GM21723 (cell line): ENCODE data around the gene GIPC1.
"Not testable (repeated sequence)": the region's sequence is repeated elsewhere in the genome, so short reads cannot be mapped to it uniquely, and the experiment has no call there.

Source experiments
- ATAC-seq: cut with Tn5 transposase; IDR thresholded peaks from one replicate; pipeline ENCODE4 v1.9.1; 2021; ENCODE audit warnings: mild to moderate bottlenecking, moderate library complexity; ENCODE audit not compliant: unreplicated experiment

The GIPC1 gene

DNA sequence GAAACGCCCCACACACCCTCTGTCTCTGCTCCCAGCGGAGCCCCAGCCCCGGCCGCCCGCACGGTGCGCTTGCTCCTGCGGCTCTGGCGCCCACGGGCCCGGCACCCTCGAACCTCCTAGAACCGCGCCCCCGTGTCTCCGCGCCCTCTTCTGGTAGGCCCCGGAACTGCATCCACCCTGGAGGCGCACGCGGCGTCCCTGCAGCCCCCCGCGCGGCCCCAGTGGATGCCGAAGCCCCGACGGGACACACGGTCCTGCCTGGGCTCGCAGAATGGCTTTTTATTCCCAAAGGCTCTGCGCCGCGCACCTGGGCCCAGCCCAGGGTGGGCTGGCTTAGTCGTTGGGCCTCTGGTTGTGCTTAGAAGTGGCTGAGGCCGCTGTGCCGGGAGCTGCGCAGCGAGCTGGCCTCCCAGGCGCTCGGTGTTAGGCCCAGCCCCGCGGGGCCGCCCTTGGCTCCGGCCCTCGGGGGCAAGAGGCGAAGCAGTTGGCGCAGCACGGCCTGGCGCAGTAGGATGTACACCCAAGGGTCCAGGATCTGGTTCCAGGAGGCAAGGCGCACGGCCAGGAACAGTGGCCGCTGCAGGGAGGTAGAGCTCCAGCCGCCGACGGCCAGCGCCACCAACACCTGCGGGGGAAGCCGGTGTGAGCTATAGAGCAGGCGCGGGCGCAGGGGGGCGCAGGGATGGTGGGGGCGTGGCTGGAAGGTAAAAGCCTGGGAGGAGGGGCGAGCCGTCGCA, 23.6 kb downstream of the GIPC1 start:
- ATAC-seq: no peak

DNA sequence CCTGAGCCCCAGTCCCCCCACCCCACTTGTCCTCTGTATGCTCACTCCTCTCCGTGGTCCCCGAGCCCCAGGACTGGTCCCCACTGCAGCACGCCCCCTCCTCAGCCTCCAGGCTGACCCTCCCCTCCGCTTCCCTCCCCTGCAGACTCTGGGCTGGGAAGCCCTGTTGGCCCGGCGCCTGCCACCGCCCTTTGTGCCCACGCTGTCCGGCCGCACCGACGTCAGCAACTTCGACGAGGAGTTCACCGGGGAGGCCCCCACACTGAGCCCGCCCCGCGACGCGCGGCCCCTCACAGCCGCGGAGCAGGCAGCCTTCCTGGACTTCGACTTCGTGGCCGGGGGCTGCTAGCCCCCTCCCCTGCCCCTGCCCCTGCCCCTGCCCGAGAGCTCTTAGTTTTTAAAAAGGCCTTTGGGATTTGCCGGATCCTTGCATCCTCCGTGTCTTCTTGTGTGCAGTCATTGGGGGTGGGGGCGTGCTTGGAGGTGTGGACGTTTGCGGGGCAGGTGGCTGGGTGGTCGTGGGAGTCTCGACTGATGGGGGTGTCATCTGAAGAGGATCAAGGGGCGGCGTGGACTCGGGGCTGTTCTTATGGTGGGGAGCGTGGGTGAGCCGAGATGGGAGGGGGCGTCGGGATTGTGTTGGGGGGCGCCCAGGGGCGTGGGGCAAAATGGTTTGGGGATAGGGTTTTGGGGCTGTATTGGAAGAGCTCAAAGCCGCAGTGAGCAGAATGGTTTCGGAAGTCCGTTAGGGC, 24.3 kb downstream of the GIPC1 start:
- no peak for ATAC-seq

DNA sequence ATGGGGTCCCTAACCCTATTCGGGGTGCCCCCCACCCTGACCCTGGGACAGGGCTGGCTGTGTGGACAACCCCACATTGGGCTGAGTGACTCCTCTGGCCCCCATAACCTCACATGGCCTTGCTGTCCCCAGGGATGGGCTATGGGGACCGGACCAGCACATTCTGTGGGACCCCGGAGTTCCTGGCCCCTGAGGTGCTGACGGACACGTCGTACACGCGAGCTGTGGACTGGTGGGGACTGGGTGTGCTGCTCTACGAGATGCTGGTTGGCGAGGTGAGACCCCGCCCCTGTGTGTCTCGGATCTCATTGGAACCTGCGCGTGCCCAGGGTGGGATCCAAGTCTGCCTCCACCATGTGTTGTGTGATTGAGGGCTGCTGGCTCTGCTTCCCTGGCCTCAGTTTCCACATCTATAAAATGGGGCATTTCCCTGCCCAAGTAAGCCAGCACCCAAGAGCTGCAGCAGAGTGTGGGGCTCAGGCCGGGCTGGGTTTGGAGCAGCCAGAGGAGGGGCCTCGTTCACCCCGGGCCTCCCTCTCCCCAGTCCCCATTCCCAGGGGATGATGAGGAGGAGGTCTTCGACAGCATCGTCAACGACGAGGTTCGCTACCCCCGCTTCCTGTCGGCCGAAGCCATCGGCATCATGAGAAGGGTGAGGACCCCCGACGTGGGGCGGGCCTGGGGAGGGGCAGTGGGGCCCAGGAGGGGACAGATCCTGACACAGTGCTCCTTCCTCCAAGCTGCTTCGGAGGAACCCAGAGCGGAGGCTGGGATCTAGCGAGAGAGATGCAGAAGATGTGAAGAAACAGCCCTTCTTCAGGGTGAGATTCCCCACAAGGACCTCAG, 25.7 kb downstream of the GIPC1 start:
- ATAC-seq: no peak

DNA sequence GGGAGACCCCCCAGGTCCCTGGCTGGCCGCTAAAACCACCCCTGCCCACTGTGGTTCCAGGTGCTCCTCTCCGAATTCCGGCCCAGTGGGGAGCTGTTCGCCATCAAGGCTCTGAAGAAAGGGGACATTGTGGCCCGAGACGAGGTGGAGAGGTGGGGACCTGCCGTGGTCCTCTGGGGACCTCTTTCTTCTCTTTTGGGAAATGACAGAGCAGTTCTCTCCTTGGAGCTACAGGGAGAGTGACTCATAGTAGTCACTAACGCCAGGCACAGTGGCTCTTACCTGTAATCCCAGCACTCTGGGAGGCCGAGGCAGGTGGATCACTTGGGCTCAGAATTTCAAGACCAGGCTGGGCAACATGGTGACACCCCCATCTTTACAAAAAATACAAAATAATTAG, 28.1 kb downstream of the GIPC1 start:
- ATAC-seq: no peak

DNA sequence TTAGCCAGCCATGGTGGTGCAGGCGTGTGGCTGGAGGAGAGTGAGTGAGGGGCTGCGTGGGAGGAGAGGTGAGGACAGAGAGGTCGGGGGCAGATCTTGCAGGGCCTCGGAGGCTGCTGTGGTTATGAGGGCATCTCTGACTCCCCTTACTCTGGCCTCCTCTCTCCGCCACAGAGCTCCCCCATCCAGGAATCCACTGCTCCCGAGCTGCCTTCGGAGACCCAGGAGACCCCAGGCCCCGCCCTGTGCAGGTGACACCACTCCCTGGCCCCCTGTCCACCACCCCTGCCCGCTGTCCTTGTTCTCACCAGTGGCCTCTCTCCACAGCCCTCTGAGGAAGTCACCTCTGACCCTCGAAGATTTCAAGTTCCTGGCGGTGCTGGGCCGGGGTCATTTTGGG, 28.5 kb downstream of the GIPC1 start:
- ATAC-seq: no peak

DNA sequence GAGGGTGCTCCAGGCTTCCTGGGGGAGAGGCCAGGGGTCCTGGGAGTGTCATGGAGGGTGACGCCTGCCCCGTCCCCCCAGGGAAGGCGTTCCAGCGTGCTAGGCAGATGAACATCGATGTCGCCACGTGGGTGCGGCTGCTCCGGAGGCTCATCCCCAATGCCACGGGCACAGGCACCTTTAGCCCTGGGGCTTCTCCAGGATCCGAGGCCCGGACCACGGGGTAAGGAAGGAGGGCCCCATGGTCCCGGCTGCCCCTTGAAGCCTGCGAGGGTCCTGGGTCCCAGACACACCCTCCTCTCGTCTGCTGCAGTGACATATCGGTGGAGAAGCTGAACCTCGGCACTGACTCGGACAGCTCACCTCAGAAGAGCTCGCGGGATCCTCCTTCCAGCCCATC, 32.2 kb downstream of the GIPC1 start:
- ATAC-seq: no peak

DNA sequence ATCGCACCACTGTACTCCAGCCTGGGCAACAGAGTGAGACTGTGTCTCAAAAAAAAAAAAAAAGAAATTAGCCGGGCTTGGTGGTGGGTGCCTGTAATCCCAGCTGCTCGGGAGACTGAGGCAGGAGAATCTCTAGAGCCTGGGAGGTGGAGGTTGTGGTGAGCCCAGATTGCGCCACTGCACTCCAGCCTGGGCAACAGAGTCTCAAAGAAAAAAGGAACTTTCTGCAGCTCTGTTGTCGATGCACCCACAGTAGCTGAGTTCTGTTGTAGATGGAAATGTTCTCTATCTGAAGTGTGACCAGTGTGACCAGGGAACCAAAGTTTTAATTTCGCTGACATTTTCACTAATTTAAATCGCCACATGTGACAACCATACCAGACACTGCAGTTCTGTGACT, 33.5 kb downstream of the GIPC1 start:
- ATAC-seq: not testable (repeated sequence)

DNA sequence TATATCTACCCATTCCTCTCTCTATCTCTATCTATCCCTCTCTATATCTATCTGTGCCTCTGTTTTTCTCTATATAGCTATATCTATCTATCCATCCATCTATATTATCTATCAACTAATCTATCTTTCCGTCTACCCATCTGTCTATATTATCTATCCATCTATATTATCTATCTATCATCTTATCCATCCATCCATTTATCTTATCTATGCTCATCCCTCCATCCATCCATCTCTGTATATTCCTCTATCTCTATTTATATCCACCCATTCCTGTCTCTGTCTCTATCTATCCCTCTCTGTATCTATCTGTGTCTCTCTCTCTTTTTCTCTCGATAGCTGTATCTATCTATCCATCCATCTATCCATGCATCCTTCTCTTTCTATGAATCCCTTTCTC, 35.0 kb downstream of the GIPC1 start:
- ATAC-seq: no peak

DNA sequence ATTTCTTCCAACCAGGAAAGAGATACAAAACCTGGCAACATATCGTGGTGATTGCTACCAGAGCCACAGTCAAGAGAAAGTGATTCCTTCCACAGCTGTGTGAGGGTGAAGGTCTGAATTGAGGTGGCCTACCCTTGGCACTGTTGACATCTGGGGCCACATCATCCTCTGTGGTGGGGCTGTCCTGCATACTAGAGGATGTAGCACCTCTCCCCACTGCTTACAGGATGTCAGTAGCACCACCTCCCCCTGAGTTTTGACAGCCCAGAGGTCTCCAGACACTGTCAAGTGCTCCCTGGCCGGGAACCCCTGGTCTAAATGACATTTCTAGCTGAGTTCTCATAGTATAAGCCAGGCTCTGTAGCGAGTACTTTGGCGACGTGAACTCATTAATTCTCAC, 36.2 kb downstream of the GIPC1 start:
- ATAC-seq: no peak

DNA sequence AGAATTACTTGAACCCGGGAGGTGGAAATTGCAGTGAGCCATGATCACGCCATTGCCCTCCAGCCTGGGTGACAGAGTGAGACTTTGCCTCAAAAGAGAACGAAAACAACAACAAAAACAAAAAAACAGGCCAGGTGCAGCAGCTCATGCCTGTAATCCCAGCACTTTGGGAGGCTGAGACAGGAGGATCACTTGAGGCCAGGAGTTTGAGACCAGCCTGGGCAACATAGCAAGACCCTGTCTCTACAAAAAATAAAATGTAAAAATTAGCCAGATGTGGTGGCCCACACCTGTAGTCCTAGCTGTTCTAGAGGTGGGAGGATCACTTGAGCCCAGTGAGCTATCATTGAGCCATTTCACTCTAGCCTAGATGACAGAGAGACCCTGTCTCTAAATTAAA, 43.6 kb downstream of the GIPC1 start:
- ATAC-seq: not testable (repeated sequence)

DNA sequence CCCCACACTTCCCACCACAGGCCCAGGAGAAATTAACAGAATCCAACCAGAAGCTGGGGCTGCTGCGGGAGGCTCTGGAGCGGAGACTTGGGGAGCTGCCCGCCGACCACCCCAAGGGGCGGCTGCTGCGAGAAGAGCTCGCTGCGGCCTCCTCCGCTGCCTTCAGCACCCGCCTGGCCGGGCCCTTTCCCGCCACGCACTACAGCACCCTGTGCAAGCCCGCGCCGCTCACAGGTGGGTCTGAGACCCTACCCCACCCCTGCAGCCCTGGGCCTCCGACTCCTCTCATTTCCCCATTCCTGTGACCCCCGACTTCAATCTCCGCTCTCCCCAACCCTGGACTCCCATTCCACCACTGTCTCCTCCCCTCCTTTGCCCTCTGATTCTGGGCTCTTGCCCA, 45.1 kb downstream of the GIPC1 start:
- no peak for ATAC-seq

DNA sequence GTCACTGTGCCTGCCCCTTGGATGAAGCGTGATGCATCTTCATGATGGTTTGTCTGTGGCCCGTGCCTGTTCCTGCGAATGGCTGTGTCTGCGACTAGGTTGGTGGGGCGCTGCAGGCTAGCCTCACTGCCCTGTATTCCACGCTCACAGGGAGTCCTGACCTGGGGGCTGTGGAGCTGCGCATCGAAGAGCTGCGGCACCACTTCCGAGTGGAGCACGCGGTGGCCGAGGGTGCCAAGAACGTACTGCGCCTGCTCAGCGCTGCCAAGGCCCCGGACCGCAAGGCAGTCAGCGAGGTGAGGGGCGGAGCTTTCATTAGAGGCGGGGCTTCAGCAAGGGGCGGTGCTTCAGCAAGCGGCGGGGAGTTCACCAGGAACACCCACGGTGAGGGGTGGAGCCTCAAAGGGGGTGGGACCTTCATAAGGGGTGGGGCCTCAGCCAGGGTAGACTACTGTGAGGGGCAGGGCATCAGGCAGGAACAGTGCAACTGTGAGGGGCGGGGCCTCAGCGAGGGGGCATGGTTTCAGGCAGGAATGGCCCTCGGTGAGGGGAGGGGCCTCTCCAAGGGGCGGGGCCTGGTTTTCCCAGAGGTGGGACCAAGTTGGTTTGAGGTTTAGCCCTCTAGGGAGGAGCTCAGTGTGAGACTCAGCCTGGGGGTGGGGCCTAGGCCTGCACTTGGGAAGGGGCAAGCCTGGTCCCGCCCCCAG, 45.6 kb downstream of the GIPC1 start:
- ATAC-seq: no peak

DNA sequence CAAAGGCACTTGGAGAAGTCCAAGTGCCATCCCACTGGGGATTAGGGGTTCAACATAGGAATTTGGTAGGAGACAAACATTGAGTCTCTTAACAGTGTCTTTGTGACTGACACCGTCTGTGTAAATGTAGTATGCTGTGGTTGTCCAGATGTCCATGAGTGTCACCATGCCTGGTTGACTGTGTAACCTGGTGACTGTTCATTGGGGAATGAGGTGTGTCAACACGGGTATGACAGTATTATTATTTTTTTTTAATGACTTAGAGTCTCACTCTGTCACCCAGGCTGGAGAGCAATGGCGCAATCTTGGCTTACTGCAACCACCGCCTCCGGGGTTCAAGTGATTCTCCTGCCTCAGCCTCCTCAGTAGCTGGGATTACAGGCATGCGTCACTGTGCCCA, 46.6 kb downstream of the GIPC1 start:
- ATAC-seq: no peak

DNA sequence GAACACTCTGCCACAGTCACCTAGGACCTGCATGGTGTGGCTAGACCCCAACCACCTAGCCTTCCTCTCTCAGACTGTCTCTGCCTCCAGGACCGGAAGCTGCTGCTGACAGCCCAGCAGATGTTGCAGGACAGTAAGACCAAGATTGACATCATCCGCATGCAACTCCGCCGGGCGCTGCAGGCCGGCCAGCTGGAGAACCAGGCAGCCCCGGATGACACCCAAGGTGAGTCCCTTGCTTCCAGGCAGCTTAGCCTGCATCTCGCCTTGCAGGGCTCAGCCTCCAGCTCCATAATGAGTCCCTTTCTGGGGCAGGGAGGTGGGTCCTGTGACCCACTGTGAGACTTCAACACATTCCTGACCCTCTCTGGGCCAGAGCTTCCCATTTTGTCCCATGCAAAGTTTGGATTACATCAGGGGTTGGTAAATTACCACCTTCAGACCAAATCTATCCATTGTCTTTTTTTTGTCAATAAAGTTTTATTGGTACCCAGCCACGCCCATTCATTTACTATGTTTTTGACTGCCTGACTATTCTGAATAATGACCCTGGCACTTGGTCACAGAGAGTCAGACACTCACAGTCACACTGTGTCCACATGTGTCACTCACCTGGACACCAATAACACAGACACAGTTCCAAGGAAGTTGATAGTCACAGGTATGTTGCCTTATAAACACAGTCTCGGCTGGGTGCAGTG, 49.4 kb downstream of the GIPC1 start:
- ATAC-seq: no peak

DNA sequence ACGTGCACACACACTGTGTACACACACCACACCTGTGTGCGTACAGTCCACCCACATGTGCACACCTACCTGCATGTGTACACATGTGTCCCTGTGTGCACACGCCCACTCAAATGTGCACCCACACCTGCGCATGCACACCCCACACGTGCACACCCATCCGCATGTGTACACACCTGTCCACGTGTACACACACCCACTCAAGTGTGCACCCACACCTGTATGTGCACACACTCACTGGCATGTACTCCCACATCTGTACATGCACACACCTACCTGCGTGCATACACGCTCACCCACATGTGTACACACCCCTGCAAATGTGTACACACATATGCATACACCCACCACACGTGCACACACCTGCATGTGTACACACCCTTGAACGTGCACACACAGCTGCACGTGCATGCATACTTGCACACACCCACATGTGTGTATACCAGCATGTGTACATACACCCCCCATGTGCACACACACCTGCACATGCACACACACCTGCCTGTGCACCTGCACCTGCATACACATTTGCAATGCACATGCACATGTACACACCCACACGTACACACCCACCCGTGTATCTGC, 52.2 kb downstream of the GIPC1 start:
- ATAC-seq: no peak

DNA sequence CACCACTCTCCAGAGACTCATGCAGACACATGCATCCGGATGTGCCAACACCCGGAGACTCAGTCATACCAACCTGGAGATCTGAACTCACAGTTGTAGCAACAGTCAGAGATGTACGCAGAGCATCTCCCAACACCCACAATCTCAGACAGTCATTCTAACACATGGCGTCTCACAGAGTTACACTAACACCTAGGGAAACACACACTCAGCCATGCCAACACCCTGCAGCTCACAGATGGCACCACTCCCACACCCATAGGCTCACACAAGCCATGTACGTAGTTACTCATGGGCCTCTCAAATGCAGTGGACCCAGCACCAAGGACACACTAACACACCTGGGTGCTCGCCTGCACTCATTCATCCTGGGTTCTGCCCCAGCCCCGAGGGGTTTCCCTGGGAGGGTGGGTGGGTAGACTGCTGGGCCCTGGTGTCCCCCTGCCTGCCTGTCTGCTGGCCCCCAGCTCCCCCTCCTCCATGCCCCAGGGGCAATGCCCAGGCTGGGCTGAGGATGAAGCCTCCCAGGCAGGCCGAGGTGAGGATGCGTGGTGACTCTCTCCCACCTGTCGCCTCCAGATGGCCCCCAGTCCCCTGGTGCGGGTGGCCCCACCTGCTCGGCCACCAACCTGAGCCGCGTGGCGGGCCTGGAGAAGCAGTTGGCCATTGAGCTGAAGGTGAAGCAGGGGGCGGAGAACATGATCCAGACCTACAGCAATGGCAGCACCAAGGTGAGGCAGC, 52.9 kb downstream of the GIPC1 start:
- ATAC-seq: no peak

DNA sequence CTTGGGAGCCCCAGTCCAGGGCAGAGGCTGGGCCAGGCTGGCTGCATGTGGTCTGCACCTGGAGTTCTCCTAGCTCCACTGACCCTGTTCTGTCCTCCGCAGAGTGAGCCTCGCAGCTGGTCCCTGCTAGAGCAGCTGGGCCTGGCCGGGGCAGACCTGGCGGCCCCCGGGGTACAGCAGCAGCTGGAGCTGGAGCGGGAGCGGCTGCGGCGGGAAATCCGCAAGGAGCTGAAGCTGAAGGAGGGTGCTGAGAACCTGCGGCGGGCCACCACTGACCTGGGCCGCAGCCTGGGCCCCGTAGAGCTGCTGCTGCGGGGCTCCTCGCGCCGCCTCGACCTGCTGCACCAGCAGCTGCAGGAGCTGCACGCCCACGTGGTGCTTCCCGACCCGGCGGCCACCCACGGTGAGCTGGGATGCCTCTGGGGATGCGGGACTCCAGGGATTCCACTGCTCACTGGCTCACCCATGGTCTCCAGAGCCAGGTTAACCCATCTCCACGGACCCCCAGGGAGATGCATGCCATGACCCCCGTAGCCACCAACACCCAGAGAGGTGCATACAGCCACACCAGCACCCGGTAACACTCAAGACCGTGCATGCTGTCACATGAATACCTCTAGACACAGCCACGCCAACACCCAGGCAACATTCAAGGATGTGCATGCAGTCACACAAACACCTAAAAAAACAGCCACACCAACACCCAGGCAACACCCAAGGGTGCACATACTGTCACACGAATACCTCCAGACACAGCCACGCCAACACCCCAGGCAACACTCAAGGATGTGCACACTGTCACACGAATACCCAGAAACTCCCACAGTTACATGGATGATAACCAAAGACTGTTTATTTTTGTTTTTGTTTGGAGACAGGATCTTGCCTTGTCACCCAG, 54.6 kb downstream of the GIPC1 start:
- no peak for ATAC-seq

DNA sequence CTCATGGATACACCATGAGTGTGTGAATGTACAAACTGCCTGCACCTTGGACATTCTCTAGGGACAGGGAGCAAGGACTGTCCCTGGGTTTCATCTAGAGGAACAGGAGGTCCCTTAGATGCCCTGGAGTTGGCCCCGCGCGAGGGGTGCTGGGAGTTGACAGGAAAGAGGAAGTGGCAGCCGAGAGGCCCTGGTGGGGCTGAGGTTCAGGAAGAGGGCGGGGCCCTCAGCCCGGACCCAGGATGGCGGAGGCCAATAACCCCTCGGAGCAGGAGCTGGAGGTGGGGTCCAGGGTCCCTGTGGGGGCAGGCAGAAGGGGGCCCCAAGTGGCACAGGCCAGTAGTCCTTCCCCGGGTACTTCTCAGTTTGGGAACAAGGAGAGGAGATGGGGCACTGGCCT, 55.9 kb downstream of the GIPC1 start:
- ATAC-seq: peak; percentile 86
